ENCODE results near the gene HK1.
"Not testable (repeated sequence)": the region's sequence is repeated elsewhere in the genome, so short reads cannot be mapped to it uniquely, and the experiment has no call there.

HK1 gene

DNA sequence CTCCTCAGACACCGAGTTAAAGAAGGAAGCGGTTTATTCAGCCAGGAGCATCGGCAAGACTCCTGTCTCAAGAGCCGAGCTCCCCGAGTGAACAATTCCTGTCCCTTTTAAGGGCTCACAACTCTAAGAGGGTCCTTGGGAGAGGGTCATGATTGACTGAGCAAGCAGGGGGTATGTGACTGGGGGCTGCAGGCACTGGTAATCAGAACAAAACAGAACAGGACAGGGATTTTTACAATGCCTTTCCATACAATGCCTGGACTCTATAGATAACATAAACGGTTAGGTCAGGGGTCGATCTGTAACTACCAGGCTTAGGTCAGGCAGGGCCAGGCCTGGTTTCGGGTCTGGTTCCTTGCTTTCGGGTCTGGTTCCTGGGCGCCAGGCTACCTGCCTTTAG, 30.0 kb downstream of the HK1 start:
- not testable (repeated sequence) for DNase-seq (ENCODE audit: low read depth)

DNA sequence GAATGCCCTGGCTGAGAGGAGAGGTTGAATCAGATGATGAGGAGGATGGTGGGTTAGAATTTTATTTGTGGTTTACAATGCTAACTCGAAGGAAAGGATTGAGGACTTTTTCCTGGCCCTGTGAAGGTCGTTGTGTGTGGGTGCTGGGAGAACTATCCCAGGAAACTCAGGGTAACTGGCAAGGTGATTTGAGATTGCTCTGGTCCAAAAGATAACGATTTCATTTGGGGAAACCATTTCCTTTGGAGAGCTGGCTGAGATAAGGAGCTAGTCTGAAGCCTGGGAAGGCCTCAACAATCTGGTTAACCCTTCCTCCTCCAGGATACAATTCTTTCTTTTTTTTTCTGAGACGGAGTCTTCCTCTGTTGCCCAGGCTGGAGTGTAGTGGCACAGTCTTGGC, 33.0 kb downstream of the HK1 start:
- no peak for DNase-seq (ENCODE audit: low read depth)

DNA sequence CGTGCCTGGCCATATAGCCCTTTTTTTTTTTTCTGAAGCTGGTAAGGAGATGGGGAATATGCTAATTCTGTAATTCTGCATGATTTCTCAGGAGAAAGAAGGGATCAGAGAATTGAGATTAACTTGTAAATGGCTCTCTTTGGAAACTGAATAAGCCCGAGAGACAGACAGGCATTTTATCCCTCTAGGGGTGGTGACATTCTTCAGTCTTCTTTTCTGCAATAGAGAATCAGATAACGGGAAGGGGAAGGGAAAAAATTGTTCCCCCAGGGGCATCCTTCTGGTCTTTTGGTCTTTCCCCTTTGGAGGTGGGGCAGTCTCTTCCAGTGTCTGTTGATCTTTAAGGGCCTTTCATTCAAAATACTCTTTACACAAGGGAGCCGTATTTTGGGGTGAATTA, 34.2 kb downstream of the HK1 start:
- DNase-seq (ENCODE audit: low read depth): no peak

DNA sequence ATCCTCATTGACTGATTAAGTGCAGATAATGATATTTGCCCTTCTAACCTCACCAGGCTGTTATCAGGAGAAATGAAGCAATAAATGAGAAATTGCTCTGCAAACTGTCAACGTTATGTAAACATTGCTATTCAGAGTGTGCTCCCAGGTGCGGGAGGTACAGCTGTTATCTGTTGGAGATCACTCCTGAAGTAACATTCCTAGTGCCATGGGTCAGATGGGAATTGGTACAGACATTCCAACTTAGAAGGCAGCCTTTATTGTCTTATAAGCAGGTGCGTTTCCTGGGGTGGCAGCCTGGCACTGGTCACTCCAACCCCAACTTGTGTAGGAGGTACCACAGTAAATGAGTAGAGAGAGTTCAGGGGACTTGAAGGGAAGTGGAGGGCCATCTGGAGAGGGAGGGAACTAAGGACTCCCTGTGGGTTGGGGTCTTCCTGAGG, 36.8 kb downstream of the HK1 start:
- DNase-seq (ENCODE audit: low read depth): no peak

DNA sequence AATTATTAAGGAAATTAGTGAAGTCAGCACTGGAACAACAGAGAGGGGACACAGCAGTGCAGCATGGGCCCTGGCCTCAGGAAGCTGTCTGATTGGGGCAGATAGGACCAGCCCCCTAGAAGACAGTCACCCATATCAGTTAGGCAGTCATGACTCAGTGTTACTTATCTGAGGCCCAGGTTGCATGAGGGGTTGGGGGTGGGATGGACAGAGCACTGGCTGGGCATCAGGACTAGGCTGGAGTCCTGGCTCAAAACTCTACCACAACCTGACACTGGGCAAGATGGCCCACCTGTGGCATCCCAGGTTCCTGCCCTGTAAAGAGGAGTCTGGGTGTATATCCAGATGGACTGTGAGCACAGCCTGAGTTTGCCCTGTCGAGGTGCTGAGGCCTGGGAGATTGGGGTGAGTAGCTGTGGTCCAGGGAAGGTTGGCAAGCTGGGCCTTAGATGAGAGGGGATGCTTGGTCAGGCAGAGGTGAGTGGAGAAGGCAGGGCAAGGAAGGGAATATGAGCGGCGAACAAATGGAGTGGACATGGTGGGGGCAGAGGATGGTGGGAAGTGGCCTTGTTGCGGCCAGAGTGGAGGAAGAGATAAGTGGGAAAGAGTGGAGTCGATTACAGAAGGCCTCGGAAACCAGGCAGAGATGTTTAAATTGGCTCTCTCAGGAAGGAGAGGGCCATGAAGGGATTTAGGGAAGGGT, 37.5 kb downstream of the HK1 start:
- no peak for DNase-seq (ENCODE audit: low read depth)

DNA sequence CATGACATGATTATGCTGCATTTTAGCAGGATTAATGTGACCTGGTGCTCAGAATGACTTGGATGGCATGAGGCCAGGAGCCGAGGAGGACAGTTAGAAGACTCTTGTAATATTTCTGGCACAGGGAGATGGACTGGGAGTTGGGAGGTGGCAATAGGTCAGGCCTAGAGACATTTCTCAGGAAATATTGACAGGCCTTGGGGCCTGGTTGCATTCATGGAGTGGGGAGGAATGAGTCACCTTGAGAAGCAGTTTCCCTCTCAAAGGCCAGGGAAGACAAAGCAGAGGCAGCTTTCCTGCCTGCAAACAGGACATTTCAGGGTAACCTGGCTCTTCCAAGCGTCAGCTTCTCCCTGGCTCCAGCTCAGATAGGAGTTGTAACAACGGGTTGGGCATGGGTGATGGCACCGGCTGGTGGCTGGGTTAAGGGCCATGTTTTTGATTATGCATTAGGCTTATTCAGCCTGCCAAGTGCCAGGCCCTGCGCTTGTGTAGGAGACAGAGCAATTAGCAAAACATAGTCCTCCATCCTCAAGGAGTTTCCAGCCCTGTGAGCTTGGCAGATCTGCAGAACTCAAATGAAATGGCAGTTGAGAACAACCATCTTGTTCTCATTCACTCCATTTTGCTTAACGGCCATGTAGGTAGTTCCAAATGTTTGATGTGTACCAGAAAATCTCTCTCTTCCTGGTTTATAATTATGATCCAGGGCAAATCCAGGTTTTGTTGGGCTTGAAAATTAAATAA, 38.2 kb downstream of the HK1 start:
- DNase-seq (ENCODE audit: low read depth): no peak

DNA sequence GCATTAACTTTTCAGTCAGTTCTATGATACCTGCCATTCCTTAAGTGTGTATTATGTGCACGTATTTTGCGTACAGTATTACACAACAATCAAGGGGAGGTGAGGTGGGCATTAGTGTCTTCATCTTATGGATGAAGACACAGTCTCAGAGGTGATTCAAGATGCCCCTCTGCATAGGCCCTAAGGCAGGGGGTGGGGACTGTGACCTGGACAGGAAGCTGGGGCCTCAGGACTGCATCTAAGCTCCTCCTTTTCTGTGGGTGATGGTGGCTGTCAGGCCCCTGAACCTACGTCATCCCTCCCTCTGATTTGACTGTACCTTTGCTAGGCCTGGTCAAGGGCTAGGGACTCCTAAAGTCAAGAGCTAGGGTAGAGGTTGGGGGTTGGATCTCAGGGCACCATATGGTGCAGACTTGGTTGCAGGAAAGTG, 38.9 kb downstream of the HK1 start:
- DNase-seq (ENCODE audit: low read depth): no peak

DNA sequence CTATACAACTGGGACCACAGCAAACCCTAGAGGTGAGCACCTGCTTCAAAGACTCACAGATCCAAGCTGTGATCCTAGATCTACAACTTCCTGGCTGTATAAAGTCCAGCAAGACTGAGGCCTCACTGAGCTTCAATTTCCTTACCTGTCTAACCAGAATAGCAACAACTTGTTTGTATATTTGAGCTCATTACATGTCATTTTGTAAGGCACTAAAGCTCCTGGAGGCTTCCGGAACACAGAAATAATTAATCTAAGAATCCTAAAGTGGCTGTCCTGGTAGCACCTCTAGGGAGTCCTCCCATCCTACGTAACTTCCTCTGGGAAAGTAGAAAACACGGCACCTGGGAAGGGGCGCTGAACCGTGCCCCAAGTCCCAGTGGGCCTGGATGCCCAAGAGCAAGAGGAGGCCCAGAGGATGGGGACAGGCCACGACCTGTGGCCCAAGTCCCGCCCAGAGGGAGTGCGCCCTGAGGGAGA, 39.4 kb downstream of the HK1 start:
- DNase-seq (ENCODE audit: low read depth): no peak

DNA sequence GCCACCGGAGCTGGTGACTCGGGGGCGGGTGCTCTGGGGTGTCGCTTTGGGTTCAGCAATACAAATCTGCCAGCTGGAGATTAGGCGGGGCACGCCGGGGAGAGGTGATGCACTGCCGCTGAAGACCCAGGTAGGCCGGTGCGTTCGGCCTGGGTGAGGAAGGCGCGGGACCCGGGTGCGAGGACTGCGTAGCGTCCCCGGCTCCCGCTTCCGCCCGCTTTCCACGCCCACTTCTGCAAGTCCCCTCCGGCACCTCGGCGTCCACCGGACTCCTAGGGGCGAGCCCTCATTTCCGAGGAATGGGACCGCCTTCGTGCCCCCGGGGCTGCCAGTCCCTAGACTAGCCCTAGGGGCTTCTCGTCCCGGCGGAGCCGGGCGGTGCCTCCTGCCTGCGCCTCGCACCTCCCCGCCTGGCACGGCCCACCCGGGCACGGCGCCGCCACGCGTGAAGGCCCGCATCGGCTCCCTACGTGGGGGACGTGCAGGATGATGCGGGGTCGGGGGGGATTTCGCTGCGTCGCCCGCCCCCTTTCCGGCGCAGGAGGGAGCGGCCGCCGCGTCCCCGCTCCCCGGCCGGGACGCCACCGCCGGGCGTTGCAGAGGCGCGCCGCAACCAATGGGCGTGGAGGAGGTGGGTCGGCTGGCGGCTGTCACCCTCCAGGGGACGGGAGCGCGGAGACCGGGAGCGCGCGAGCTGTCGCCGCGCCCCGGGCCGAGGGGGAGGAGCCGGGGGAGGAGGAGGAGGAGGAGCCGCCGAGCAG, 40.0 kb downstream of the HK1 start:
- DNase-seq (ENCODE audit: low read depth): peak; percentile 71

DNA sequence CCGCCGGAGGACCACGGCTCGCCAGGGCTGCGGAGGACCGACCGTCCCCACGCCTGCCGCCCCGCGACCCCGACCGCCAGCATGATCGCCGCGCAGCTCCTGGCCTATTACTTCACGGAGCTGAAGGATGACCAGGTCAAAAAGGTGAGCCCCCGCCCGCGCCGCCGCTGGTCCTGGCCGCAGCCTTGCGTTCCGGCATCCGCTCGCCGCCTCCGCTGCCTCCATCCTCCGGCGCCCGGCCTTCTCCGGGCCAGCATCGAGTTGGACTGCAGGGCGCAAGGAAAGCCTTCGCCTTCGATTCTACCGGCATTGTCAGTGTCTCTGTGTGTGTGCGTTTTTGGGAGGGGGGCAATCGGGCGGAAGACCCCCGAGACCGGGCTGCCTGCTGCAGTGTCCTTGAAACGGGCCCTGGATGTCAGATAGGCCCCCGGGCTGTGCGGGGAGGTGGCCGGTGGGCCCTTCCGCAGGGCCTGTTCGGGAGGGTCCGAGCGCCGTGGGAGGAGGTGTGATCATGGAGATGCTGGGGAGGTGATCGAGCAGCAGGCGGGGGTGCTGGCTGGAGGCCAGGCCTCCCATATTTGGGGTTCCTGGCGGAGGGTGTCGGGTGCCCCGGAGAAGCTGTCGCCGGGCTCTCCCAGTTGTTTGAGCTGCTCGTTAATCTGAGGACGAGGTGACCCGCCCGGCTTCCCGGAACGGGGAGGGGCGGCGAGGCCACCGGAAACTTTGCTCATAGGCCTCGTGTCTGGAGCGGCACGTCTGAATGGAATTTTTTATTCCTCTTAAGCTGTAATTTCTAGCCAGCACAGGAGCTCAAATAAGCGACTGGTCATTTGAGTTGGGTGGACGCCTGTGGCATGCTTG, 40.8 kb downstream of the HK1 start:
- no peak for DNase-seq (ENCODE audit: low read depth)

DNA sequence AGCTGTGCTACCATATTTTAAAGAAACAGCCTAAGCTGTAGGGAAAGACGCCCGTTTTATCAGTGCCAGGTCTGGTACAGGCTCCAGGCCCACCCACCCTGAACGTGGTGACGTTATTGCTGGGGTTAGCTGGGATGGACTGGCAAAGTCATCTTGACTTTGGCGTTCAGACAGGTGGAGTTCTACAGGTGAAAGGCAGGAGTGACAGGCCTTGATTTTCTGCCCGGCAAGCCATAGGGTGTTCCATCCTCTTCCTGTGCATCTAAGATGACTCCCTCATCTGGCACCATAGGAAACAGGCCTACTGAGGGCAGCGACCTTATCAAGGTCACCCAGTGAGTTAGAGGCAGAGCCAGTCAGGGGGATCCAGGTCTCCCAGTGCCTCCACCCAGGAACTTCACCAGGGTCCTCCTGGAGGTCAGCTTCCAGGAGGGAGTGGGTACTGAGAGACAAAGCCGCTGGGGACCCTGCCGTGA, 41.6 kb downstream of the HK1 start:
- DNase-seq (ENCODE audit: low read depth): no peak

DNA sequence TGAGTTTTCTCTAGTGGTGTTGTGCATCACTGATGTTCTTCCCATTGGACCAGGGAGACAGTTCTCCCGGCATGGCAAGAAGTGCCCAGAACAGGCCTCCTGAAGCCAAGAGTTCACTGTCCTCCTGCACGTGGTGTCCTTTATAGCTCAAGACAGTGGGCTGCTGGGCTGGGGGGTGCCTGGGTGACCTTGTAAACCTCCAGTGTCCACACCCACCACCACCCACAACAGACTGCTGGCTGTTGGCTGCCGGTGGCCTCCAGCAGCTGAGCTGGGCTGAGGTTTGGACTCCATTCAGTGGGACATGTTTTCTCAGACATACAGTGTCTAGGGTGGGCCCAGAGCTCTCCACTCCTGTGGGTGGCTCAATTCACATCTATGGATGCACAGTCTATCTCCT, 42.2 kb downstream of the HK1 start:
- DNase-seq (ENCODE audit: low read depth): no peak

DNA sequence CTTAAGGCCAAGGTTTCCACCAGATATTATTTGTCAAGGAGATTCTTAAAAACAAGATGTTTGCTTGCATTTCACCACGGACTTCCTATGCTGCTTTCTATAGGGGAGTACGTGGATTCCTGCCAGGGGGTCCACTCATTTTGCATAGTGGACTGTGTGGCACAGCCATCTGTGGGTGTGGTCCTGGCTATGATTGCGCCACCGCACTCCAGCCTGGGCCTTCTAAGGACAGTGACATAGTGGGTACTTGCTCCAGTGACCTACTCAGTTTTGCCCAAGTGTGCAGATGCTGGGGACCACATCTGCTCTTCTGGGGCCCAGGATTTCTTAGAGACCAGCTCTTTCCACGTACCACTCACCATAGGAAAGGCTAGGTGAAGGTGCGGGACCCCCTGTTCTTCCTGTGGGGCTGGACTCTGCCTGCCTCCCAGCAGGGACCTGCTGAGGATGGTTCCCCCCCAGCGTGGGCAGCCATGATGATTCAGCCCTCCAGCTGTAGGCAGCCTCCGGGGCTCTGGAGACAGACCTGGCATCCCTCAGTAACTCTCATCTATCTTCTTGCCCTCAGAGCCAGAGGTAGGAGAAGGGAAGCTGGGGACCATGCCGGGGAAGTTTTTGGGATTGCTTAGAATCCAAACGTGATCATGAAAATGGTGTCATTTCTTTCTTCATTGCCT, 42.9 kb downstream of the HK1 start:
- no peak for DNase-seq (ENCODE audit: low read depth)

DNA sequence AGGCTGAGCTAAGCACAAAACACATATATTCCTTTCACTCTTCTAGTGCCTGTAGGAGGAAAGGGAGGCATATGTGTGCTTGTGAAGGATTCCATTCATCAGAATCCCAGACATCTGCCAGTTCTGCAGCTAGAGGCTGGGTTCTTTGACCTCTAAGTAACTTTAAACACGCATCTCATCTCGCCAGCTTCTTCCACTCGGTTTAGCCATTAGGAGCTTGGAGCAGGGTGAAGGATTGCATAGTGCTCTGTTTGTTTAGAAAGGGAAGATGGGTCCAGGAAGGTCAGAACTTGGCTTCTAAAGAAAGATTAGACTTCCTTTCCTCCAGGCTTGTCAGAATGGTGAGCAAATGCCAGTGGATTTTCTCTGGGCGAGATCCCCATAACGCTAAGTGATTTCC, 43.6 kb downstream of the HK1 start:
- DNase-seq (ENCODE audit: low read depth): no peak

DNA sequence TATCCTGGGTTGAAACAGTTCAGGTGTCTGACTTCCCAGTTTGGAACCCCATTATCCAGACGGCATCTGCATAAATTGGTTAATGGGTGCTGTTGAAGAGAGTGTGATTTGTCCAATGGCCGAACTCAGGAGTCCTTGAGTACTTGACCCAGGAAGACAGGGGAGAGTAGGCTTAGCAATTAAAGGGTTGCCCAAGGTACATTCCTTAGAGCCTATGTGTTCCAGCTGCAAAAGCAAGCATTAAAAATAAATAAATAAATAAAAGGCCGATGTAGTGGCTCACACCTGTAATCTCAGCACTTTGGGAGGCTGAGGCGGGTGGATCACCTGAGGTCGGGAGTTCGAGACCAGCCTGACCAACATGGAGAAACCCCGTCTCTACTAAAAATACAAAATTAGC, 44.0 kb downstream of the HK1 start:
- DNase-seq (ENCODE audit: low read depth): not testable (repeated sequence)

DNA sequence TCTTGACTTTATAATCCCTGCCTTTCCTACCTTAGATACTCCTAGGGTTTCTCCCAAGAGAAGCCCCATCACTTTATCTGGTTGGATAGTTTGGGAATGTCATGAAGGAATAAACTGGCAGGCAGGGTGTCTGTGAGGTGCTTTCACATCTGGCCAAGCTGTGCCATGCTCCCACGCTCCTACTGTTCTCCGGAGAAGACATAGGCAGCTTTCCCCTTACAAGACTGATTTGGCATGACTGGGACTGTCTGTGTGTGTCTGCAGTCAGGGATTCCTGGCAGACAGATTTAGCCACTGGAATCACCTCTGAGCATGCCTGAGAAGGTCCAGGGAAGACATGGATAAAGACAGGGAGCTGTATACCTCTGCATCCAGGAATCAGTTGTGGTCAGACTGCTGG, 45.3 kb downstream of the HK1 start:
- no peak for DNase-seq (ENCODE audit: low read depth)

DNA sequence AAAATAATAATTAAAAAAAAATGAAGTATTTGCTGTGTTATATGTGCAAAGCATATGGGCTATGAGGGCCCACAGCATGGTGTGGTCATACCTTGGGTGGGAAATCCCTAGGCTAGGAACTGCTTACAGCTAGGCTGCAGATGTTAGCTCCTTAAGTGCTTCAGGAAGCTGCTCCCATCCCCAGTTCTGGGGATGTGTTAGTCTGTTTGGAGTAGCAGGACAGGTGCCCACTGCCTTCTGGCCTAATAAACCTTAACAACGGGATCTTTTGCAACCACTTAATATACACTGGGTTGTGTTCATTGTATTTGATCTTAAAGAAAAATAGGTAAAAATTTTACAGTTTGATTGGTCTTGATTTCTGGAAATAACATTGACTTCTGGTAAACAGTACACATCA, 46.3 kb downstream of the HK1 start:
- no peak for DNase-seq (ENCODE audit: low read depth)

DNA sequence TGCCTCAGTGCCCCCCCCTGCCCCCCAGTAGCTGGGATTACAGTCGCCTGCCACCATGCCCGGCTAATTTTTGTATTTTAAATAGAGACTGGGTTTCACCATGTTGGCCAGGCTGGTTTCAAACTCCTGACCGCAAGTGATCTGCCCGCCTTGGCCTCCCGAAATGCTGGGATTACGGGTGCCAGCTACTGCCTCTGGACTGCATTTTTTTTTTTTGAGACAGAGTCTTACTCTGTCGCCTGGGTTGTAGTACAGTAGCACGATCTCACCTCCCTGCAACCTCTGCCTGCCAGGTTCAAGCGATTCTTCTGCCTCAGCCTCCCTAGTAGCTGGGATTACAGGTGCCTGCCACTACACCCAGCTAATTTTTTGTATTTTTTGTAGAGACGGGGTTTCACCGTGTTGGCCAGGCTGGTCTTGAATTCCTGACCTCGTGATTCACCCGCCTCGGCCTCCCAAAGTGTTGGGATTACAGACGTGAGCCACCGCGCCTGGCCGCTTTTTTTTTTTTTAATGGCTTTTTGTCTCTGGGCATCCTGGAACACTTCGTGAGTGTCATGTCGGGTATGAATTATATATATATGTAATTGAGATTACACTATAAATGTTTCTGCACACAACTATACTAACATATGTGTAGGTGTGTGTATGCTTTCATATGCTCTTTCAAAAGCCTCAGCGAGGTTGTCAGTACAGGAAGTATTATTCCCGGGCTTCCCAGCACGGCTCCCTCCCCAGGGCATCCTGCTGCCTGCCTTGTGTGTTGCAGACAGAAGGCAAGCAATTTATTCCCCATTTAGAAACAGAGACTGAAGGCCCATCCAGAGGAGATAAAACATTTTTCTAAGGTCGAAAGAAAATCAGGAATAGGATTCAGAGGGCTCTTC, 47.6 kb downstream of the HK1 start:
- not testable (repeated sequence) for DNase-seq (ENCODE audit: low read depth)

DNA sequence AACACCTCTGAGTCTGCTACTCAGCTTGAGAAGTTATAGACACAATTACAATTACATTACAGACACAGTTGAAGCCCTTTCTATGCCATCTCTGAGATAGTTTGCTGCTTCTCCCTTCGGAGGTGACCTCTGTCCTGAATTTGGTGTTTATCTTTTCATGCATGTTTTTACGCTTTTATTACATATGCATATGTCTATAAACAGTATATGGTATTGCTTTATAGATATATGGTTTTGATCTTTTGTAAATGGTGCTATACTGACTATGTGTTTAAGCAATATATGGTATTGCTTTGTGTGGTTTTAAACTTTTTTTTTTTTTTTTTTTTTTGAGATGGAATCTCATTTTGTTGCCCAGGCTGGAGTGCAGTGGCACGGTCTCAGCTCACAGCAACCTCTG, 48.4 kb downstream of the HK1 start:
- DNase-seq (ENCODE audit: low read depth): no peak

All from GM04504 (cell line).